ENCODE data around the gene RAP1GAP2.
"Not testable (repeated sequence)": the region's sequence is repeated elsewhere in the genome, so short reads cannot be mapped to it uniquely, and the experiment has no call there.

Gene RAP1GAP2

GRCh38 chr17:3049705-3050295 is 253.6 kb downstream of the RAP1GAP2 start:
- TF ChIP-seq CTCF (IDR thresholded peaks at IDR 0.05; ENCODE audit: borderline replicate concordance, control extremely low read depth, extremely low read depth, insufficient read depth, missing control alignments): no peak
- in situ Hi-C loops (cut with MboI; ENCODE audit: low sequenced_read_pairs, unreplicated experiment): loop anchor here (25.0 kb wide), 1 partner anchor 588 kb away; the partner anchor contains the start of genes CTNS and SHPK
- no peak for DNase-seq (ENCODE audit: low spot score)

- DNase-seq (ENCODE audit: low spot score); in situ Hi-C loops (cut with MboI; ENCODE audit: low sequenced_read_pairs, unreplicated experiment): not testable (repeated sequence)
These were observed 258.6 kb downstream of the RAP1GAP2 start for GRCh38 chr17:3054868-3055267.

- in situ Hi-C loops (cut with MboI; ENCODE audit: low sequenced_read_pairs, unreplicated experiment); DNase-seq (ENCODE audit: low spot score): not testable (repeated sequence)
These were observed 266.7 kb downstream of the RAP1GAP2 start for GRCh38 chr17:3062824-3063377.

- DNase-seq (ENCODE audit: low spot score); in situ Hi-C loops (cut with MboI; ENCODE audit: low sequenced_read_pairs, unreplicated experiment): not testable (repeated sequence)
These were observed 267.3 kb downstream of the RAP1GAP2 start, which contains the start of gene OR1D5 for GRCh38 chr17:3063507-3063906. Gene OR1D5, minus strand, starts transcription at chr17:3063607. Its CDS starts 0 bp downstream, at chr17:3063607.

GRCh38 chr17:3065192-3065591 is 269.0 kb downstream of the RAP1GAP2 start:
- DNase-seq (ENCODE audit: low spot score); in situ Hi-C loops (cut with MboI; ENCODE audit: low sequenced_read_pairs, unreplicated experiment): not testable (repeated sequence)

- in situ Hi-C loops (cut with MboI; ENCODE audit: low sequenced_read_pairs, unreplicated experiment); DNase-seq (ENCODE audit: low spot score): not testable (repeated sequence)
These were observed 277.6 kb downstream of the RAP1GAP2 start for GRCh38 chr17:3073850-3074249.
